Measurements from ENCODE around the gene LHFPL5. TPM values are rescaled to one million over a fixed set of nuclear protein-coding genes. Genes with fewer than 3 reads are reported as not detected.

The LHFPL5 gene
- total RNA-seq, 1 donor from 2014 or later = not detected

DNA sequence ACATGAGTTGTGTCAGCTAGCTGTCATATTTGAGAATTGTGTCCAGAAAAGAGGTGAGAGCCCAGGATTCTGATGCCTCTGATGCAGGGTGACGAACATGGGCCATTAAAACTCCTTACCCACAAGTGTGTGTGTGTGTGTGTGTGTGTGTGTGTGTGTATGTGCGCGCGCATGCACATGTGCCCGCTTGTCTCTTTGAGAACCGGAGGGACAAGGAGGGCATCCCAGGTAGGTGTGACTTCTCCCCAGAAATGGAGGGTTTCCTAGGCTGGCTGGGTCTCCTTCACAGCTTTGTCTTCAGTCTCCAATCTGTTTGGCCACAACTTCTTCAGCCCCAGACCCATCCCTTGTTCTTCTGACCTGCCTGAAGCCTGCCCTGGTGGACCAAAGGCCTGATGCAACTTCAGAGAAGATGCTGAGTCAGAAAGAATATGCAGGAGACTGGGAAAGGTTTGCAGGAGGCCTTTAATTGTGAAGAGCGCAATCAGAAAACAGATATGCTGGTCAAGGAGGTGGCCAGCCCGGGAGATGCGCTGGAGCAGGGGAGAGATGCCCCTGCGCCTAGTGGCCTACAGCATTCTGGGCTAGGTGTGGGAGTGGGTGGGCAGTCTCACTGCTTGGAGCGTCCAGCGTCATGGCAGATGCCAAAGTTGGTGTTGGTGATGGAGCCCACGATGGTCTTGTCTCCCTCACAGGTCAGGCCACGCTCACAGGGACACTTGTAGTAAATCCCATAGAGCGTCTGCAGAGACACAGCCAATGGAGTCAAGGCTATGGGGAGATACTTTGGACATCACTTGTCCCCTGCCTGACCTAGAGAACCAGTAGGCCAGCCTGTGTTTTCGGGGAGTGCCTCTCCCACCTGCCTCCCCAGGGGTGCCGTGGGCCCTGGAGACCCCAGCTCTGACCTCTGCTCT is 10.4 kb upstream of the LHFPL5 start:
- no peak for DNase-seq

GRCh38 chr6:35795453-35796071 is 9.6 kb upstream of the LHFPL5 start:
- DNase-seq = no peak

GRCh38 chr6:35796236-35796635 is 8.9 kb upstream of the LHFPL5 start:
- DNase-seq = no peak

GRCh38 chr6:35797837-35798526 is 7.2 kb upstream of the LHFPL5 start:
- DNase-seq = no peak

DNA sequence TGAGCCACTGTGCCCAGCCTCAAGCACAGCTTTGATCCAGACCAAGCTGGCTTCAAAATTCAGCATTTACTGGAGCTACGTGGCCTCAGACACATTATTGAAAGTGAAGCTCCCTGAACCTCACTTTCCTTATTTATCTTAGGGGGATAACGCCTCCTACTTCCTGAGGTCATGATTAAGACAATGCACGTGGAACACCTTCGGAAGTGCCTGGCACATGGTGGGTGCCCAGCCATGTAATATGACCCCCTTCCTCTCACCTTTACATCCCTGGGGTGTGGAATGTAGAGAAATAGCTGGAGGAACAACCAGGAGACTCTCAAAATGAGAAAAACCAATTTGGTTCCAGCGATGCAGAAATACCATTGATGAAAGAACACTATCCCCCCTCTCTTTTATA is 6.4 kb upstream of the LHFPL5 start:
- DNase-seq = no peak

- no peak for DNase-seq
Measured at GRCh38 chr6:35801148-35801547, 4.0 kb upstream of the LHFPL5 start.

- DNase-seq = no peak
Measured at GRCh38 chr6:35808688-35809087, 3.5 kb downstream of the LHFPL5 start.

- DNase-seq = no peak
Measured at GRCh38 chr6:35809809-35810208, 4.7 kb downstream of the LHFPL5 start.

GRCh38 chr6:35810971-35811698 is 6.0 kb downstream of the LHFPL5 start:
- no peak for DNase-seq

DNA sequence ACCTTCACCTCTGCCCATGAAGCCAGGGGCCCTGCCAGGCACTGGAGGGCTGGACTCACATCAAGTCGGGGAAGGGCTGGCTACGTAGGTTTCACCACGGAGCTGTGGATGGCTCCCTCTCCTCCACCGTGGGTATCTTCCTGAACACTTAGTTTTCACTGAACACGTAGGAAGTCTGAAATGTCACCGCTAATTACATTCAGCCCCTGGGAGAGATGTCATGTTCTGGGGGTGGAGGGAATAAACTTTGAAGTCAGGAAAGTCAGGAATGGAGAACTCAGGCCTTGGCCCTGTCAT is 6.5 kb downstream of the LHFPL5 start:
- no peak for DNase-seq

GRCh38 chr6:35817515-35817914 is 12.4 kb downstream of the LHFPL5 start:
- DNase-seq = no peak

GRCh38 chr6:35823601-35824000 is 18.4 kb downstream of the LHFPL5 start:
- no peak for DNase-seq

DNA sequence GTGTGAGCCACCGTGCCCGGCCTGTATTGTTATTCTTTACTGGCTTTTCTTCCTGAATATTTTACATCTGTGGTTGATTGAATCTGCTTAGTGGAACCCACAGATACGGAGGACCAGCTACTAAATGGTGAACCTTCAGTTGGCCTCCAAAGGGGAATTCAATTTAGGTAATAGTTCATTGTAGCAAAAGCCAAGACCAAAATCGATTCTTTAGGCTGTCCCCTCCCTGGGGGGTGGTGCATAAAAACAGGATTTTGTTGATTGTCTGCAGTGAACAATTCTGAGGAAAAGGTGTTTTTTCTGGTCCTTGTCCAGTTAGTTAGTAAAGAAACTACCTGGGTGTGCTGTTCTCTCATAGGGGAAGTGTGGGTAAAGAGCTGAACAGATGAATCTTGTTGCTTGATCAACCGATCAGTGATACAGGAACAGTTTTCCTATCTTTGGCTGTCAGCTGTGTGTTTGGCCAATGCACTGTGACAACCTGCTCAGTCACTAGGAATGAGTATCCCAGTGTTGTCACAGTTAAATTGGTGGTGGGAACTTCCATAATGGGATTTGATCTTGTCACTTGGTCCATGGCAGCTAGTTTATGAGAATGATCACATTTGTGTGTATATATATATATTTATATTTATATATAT is 19.5 kb downstream of the LHFPL5 start:
- no peak for DNase-seq

DNA sequence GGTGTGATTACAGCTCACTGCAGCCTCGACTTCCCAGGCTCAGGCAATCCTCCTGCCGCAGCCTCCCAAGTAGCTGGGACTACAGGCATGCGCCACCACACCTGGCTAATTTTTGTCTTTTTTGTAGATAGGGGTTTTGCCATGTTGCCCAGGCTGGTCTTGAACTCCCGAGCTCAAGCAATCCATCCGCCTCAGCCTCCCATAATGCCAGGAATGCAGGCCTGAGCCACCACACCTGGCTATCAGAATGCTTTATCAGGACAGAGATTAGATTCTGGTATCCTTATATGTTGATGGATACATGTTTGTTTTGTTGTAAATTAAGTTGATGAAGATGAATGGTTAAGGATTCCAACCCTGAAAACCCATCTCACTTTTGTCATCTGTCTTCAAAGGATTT is 24.2 kb downstream of the LHFPL5 start:
- no peak for DNase-seq

GRCh38 chr6:35831257-35832007 is 26.3 kb downstream of the LHFPL5 start:
- DNase-seq = no peak

DNA sequence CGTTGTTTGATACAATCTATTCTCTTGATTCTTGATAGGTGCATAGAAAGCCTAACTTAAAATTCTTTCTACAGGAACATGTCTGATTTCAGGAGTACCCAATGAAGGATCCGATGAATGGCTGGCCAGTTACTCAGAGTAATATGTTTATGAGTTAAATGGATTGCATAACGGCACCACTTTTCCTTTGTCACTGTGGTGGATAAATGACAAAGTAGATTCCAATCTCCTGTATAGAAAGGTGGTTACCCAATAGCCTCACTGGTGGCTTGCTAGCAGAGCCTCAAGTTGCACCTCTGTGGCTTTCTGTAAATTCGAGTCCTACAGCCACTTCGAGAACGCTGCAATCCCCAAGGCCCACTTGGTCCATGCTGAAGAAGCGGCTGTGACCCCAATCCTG is 28.4 kb downstream of the LHFPL5 start:
- DNase-seq = no peak

GRCh38 chr6:35839019-35839418 is 33.9 kb downstream of the LHFPL5 start:
- DNase-seq = no peak

DNA sequence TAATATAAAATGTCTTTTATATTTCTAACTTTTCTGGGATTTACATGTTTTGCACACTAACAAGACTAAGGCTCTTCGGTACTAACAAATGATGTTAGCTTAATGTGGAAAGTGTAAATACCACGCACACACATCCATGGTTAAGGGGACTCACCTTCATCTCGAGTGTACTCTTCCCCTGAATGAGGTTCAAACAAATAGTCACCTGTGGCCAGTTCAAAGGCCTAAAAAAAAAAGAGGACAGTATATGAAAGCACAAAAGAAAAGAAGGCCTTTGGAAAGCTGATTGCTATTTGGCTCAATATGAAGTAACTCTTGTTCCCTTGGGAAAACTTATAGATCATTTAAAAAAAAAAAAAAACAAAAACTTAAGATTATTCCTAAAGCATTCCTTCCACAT is 37.2 kb downstream of the LHFPL5 start:
- DNase-seq = no peak

DNA sequence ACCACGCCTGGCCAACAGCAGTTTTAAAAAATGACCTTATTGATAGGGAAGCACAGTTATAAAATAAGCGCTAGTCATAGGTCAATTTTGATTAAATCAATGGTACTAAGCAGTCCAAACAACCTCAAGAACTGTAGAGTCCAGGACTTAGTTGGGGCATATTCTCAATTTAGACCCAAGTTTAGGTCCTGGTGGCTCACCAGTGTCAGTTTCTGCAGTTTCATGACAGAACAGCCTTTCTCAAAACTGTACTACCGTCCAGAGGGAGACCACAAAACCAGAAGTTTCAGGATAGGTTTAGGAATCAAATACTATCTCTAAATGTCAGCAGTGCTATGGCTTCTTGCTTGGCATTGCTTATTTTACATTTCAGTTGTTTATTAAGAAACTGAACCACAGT is 39.1 kb downstream of the LHFPL5 start:
- no peak for DNase-seq

DNA sequence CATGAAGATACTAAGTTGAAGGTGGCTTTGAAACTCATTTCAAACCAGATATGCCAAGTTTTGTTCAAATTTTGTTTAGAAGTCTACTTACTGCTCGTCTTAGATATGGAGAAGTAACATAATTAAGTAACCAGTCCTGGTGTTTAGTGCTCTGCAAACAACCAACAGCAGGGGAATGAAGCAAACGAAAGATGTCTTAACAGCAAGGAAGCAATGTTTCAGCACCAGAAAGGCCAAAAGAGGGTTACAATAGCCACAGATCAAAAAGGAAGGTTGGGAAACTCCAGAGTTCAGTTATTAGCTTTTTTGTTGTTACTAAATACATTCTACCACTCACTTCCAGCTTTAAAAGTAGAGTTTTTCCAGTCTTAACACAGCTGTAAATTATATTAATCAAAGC is 45.1 kb downstream of the LHFPL5 start:
- DNase-seq = no peak

DNA sequence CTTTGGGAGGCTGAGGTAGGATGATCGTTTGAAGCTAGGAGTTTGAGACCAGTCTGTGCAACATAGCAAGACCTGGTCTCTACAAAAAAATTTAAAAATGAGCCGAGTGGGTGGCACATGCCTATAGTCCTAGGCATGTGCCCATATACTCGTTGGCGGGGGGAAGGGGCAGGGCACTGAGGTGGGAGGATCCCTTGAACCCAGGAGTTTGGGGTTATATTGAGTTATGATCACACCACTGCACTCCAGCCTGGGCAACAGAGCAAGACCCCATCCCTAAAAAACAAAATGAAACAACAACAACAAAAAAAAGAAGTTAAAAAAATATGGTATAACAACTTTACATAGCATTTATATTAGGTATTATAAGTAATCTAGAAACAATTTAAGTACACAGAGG is 47.8 kb downstream of the LHFPL5 start:
- no peak for DNase-seq

DNA sequence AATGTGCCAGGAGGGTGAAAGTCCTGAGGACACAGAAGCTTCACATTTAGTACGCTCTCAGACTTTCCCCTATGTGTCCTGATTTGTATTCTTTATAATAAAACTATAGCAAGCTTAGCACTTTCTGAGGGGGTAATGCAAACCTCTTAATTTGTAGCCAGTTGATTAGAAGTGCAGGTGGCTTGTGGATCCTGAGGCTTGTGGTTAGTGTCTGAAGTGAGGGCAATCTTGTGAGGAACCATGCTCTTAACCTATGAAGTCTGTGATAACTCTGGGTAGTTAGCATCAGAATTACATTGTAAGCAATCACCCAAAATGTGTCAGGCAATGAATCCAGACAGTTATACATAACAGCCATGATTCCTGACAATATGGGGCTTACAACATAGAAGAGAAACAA is 51.1 kb downstream of the LHFPL5 start:
- no peak for DNase-seq

Measured in skin of body (tissue), 2 donors.